GM10847 (cell line): Measurements from ENCODE around the gene PATE4.

Experiments
- POLR2A ChIP-seq: IDR thresholded peaks from 2 replicates; pipeline ENCODE4 v1.6.1; 2011; ENCODE audit not compliant: insufficient read length; ENCODE audit errors: extremely low read depth

The PATE4 gene

DNA sequence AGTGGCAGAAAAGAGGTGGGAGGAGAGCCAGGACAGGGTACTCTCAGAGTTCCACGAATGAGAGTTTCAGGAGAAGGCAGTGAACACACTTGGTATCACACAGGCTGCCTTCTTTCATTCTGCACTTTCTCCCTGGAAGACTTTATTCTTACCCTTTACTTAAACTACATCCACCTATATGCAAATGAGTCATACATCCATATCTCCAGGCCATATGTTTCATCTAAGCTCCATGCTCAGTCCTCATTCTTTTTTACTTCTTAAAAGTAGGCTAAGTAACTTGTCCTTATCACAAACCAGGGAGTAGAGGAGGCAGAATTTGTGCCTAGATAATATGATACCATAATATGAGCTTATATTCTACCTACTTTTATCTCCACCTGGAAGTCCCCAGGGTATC lies 48.2 kb downstream of the PATE4 start:
- TF ChIP-seq POLR2A = no peak

DNA sequence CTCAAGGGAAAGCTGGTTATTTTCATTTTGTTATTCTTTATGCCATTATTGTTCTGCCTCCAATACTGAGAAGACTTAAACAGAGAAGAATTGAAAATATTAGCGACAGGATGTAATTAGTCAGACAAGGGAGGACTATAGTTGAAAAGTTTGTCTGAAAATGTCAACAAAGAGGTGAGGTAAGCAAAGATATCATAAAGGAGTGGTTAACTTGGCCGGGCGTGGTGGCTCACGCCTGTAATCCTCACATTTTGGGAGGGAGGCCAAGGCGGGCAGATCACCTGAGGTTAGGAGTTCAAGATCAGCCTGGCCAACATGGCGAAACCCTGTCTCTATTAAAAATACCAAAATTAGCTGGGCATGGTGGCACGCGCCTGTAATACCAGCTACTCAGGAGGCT lies 50.3 kb downstream of the PATE4 start:
- no peak for TF ChIP-seq POLR2A

DNA sequence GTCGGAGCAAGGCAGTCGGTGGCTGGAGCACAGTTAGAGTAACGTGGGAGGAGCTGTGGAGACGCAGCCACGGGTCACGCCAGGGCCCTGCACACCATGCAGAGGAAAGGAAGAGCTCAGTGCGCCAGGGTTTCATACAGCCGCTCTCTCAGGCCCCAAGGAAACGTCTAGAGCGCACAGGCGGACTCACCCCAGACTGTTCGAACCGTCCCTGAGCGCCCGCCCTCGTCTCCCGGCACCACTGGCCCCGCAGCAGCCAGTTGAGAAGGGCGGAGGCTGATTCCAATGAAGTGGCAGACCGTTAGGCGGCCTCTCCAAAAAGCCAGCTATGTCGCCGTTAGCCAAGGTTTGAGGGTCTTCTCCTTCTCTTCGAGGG lies 53.9 kb downstream of the PATE4 start:
- TF ChIP-seq POLR2A = peak; percentile 36

DNA sequence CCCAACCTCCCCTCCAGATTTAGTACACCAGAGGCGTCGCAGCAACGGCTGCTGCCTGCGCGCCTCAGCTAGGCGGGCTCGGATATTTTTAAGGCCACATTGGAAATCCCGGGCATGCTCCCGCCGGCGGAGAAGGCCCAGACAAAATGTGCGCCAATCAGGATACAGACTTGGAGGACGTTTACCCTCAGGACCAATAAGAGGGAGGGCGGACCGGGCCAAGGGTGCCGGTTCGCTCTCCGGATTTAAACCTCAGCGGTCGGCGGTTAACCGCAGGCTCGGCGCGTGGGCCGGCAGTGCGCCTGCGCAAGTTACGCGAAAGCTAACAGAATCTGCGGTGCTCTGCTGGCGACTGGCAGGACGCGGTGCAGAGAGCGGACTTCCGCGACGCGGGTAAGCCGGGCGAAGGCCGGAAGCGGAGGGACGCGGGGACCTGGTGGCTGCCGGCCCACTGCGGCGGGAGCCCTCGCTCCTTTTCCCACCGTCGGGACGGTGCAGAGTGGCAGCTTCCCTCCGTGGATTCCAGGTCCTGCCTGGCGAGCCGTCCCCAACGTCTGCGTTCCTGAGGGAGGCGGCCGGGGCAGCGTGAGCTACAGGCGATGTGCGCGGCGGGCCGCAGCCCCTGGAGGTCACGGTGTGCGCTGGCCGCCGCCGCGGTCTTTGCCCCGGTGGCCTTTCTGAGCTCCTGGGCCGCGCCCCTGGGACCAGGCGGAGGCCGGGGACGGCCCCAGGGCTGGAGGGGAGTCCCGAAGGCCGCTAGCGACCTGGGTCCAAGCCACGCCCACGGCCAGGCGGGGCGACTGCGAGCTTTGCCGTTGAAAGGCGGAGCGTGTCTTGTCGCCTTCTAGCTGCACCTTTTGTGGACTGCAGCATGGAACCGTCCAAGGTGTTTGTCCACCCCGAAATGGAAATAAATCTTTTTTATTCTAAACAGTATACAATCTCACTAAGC lies 54.5 kb downstream of the PATE4 start, which contains the start of gene HYLS1:
Gene HYLS1 (plus strand): TSS at position 296 of the 952 bp plus-strand sequence. CDS start 11,701 bp downstream, outside the sequence.
- TF ChIP-seq POLR2A = peak; percentile 55
